T-cell (primary cell): ENCODE measurements around the gene FBXL2. TPM values are rescaled to one million over a fixed set of nuclear protein-coding genes. Genes with fewer than 3 reads are reported as not detected.

Experiments
- ATAC-seq, 4 experiments: fragments of 200-7000 bp in 3 of 4; fragments of 150-1000 bp in 1 of 4; cut with Tn5 transposase; replicated peaks in 1 of 4; 1 replicate in 3 of 4; 2 replicates in 1 of 4; pipeline ENCODE4 v1.10.0; 2021; ENCODE audit warnings: moderate library complexity in 3 of 4, mild to moderate bottlenecking in 2 of 4, moderate number of reproducible peaks in 1 of 4
- CTCF ChIA-PET, 2 donors: fragments of 300-600 bp; sonication (Branson Sonifier 250); formaldehyde crosslinking; loops; one replicate each; lab custom pipeline; 2022; ENCODE audit warnings: antibody characterized with exemption in 2 of 2; lab: Charles Lee
- POLR2A ChIA-PET, 2 donors: fragments of 300-600 bp; sonication (Branson Sonifier 250); formaldehyde crosslinking; loops; one replicate each; lab custom pipeline; 2022; ENCODE audit warnings: antibody characterized with exemption in 2 of 2; lab: Charles Lee
- DNase-seq, 35 experiments: peaks; one replicate each; pipeline versions ENCODE4 v3.0.0 to v3.0.0-alpha.2; 2013 to 2023
- H3K27ac ChIP-seq: one replicate; pipeline ENCODE4 v1.5.1; 2013; ENCODE audit warnings: low read length
- H3K27me3 ChIP-seq, 2 experiments: replicated peaks in 1 of 2; 1 replicate in 1 of 2; 2 replicates in 1 of 2; pipeline versions ENCODE4 v1.6.1 to v1.7.0; 2013; ENCODE audit warnings: low read length in 1 of 2, mixed read lengths in 1 of 2; ENCODE audit not compliant: control insufficient read depth in 2 of 2, insufficient read depth in 2 of 2; ENCODE audit errors: extremely low read depth in 1 of 2
- H3K36me3 ChIP-seq, 2 donors: 1 replicate in 1 of 2; 2 replicates in 1 of 2; pipeline versions ENCODE4 v1.6.1 to v1.7.0; 2013; ENCODE audit warnings: low read length in 1 of 2; ENCODE audit not compliant: control insufficient read depth in 2 of 2, insufficient read depth in 1 of 2; ENCODE audit errors: extremely low read depth in 1 of 2
- H3K4me1 ChIP-seq, 2 experiments: 1 replicate in 1 of 2; 2 replicates in 1 of 2; pipeline versions ENCODE4 v1.6.1 to v1.7.0; 2013; ENCODE audit warnings: low read length in 2 of 2, mixed read lengths in 1 of 2; ENCODE audit not compliant: insufficient read depth in 2 of 2, control insufficient read depth in 1 of 2; ENCODE audit errors: extremely low read depth in 1 of 2
- H3K4me3 ChIP-seq, 2 donors: 1 replicate in 1 of 2; 2 replicates in 1 of 2; pipeline versions ENCODE4 v1.5.1 to v1.7.0; 2013; ENCODE audit warnings: mild to moderate bottlenecking in 2 of 2, low read length in 1 of 2, moderate library complexity in 1 of 2; ENCODE audit not compliant: control insufficient read depth in 1 of 2; ENCODE audit errors: extremely low read depth in 1 of 2
- H3K9me3 ChIP-seq: 2 replicates; pipeline ENCODE4 v1.7.0; 2013
- H3K27ac Mint-ChIP-seq, 2 donors: one replicate each; pipeline ENCODE4 v1.8.0; 2020 to 2021; ENCODE audit warnings: mild to moderate bottlenecking in 2 of 2, mixed read lengths in 2 of 2
- H3K27me3 Mint-ChIP-seq, 2 donors: one replicate each; pipeline ENCODE4 v1.8.0; 2021 to 2022; ENCODE audit warnings: mixed read lengths in 2 of 2
- H3K36me3 Mint-ChIP-seq: one replicate; pipeline ENCODE4 v1.8.0; 2021; ENCODE audit warnings: mixed read lengths
- H3K4me1 Mint-ChIP-seq, 3 donors: one replicate each; pipeline ENCODE4 v1.8.0; 2020 to 2022; ENCODE audit warnings: mixed read lengths in 3 of 3, mild to moderate bottlenecking in 1 of 3
- H3K4me3 Mint-ChIP-seq, 3 donors: one replicate each; pipeline ENCODE4 v1.8.0; 2020 to 2022; ENCODE audit warnings: mild to moderate bottlenecking in 3 of 3, mixed read lengths in 3 of 3, moderate library complexity in 3 of 3
- H3K9me3 Mint-ChIP-seq, 3 donors: one replicate each; pipeline ENCODE4 v1.8.0; 2020 to 2022; ENCODE audit warnings: mixed read lengths in 3 of 3
- WGBS: methylation state at CpG from one replicate; pipeline ENCODE4 v1.1.5; 2013; ENCODE audit warnings: missing lambda C conversion rate; ENCODE audit not compliant: insufficient coverage; 5-methylcytosine and 5-hydroxymethylcytosine counted together
- total RNA-seq, 35 experiments: library from RNA in 6 of 35; stranded (reverse) in 6 of 35; fragments of 120-200 nt in 1 of 35; gene quantifications; one replicate each; pipeline versions ENCODE4 v1.2.1 to v1.2.4 and lab custom pipeline; 2013 to 2026

Gene FBXL2
- total RNA-seq, 5 donors from 2014 or later (not counting 1 experiment from before 2014, with no cell fraction given): 0.39 TPM; not detected in 4

DNA sequence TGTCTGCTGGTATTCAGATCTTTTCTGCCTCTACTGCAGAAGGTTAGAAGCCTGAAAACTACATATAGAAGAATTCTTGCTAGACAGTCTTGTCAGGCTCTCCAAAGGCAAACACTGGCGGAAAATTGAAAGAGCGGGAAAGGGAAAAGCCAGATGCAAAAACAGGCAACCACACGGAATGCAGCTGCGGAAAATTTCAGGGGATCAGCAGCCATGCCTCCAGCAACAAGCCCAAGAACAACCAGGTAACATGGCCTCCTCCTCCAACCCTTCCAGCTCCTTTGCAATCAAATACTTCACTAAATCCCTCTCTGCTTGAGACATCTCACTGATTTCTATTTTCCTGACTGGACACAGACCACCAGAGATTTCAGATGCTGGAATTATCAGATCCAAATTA is 153.3 kb downstream of the FBXL2 start:
- peaks cover 0 to under 1% of the 10 kb centered on the region in 2 donors for H3K36me3 ChIP-seq
- no peak overlapping the region for H3K4me3 ChIP-seq
- Mint-ChIP-seq H3K9me3 (no peaks in the 10 kb centered on the region), H3K36me3 (no peaks in the 10 kb centered on the region), H3K4me1 (peaks cover 79 to 83% (median 81%) of the 10 kb centered on the region in 3 donors), H3K27me3 (no peaks in the 10 kb centered on the region), H3K4me3 (peak overlapping the region in 1 of 3 donors; percentile 36), H3K27ac (no peak overlapping the region)
- no peaks in the 10 kb centered on the region for H3K9me3 ChIP-seq
- ATAC-seq (no peak), DNase-seq (no peak)
- peaks cover 10 to 31% of the 10 kb centered on the region in 2 experiments for H3K4me1 ChIP-seq
- POLR2A ChIA-PET: interaction anchor here in 1 of 2 donors (2.6 kb wide), 1 partner anchor 10 kb away, joined by 7 read pairs; no protein-coding TSS in a partner anchor
- WGBS: 100% methylated on average over 3 of the region's 4 CpGs
- no peaks in the 10 kb centered on the region for H3K27me3 ChIP-seq
- CTCF ChIA-PET: interaction anchor here in 1 of 2 donors (1.0 kb wide), 1 partner anchor 10 kb away, joined by 4 read pairs; the partner anchor contains the start of gene UBP1
- H3K27ac ChIP-seq: no peak overlapping the region

DNA sequence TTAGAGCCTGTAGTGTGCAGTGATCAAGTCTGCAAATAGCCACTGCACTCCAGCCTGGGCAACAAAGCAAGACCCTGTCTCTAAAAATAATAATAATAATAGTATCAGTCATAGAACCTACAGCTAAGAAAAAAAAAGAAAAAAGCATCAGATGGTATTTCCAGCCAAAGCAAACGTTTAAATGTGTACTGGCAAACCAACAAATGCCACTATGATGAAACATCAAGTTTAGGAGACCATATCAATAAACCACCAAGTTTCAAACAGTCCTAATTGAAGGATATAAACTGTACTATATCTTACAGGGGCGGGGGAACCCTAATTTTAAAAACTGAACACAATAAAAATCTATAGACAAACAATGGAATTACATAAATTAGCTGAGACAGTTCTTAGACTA is 156.6 kb downstream of the FBXL2 start:
- H3K27me3 Mint-ChIP-seq: no peaks in the 10 kb centered on the region
- Histone ChIP-seq H3K36me3 (no peaks in the 10 kb centered on the region), H3K9me3 (no peaks in the 10 kb centered on the region), H3K4me3 (no peak overlapping the region), H3K27ac (no peak overlapping the region), H3K27me3 (no peaks in the 10 kb centered on the region), H3K4me1 (peaks cover 24 to 39% of the 10 kb centered on the region in 2 experiments)
- no peaks in the 10 kb centered on the region for H3K9me3 Mint-ChIP-seq
- DNase-seq: no peak
- no peaks in the 10 kb centered on the region for H3K36me3 Mint-ChIP-seq
- H3K4me3 Mint-ChIP-seq: peak overlapping the region in 2 of 3 donors; percentile 13 to 28
- ChIA-PET CTCF (interaction anchor here (0.6 kb wide), 2 partner anchors 19 to 360 kb away, joined by 4 read pairs; no protein-coding TSS in a partner anchor), POLR2A (interaction anchor here (0.6 to 0.7 kb wide), 2 partner anchors 22 to 66 kb away, joined by 6 to 10 read pairs; no protein-coding TSS in a partner anchor)
- H3K27ac Mint-ChIP-seq: no peak overlapping the region
- WGBS: no CpG with 5 or more reads among the region's 2 CpGs
- H3K4me1 Mint-ChIP-seq: peaks cover 85 to 89% (median 88%) of the 10 kb centered on the region in 3 donors
- no peak for ATAC-seq

Other genes starting within 250 kb of the FBXL2 start
- gene GLB1, start 180.3 kb upstream of the FBXL2 start, total RNA-seq: 10 to 100 TPM; 28.2 to 46.2 (median 31.3) TPM
- gene TMPPE, start 180.3 kb upstream of the FBXL2 start, total RNA-seq: 10 to 100 TPM in 2 of 5 donors, 1 to 10 TPM in 3; 8.0 to 11.2 (median 9.8) TPM
- 10 to 100 TPM; 27.8 to 65.7 (median 52.4) TPM for gene CRTAP, start 163.4 kb upstream of the FBXL2 start, total RNA-seq
- gene SUSD5, start 58.6 kb upstream of the FBXL2 start, total RNA-seq: not detected
- 100 to 1,000 TPM in 1 of 5 donors, 10 to 100 TPM in 4; 87.3 to 101 (median 91.4) TPM for gene UBP1, start 163.0 kb downstream of the FBXL2 start, total RNA-seq